ENCODE measurements around the gene PTPRCAP. TPM values are rescaled to one million over a fixed set of nuclear protein-coding genes. Genes with fewer than 3 reads are reported as not detected.
A peak's percentile ranks its signal among the peaks of the same experiment; 100 is the strongest.
"Not testable (repeated sequence)": the region's sequence is repeated elsewhere in the genome, so short reads cannot be mapped to it uniquely, and the experiment has no call there.

The PTPRCAP gene
- total RNA-seq, 1 donor = 0.45 TPM

DNA sequence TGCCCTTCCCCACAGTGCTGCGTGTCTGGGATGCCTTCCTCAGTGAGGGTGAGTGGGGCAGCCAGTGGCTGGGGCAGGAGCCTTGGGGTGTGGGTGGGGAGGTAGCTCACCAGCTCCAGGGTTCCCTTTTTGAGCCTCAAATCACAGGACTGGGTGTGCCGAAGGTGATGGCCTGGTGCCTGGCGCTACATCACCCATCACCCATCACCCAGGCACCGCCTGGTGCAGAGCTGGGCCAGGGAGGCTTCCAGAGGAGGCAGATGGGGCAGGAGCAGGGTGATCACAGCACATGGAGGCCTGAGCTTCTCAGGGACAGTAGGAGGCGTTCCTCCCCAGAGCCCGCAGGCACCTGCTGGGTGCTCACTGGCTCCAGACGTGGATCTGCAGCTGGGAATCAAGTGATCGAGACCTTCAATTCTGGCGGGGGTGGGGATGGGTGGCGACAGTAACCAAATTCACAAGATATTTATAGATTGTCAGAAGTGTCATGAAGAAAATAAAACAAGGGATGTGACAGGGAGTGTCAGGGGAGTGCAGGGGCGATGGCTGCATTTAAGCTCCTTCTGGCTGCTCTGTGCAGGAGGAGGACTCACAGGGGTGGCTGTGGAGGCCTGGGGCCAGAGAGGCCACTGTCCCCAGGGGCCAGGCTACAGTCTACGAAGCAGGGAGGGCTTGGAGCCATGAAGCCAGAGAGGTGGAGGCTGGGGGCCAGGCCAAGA lies 30.4 kb downstream of the PTPRCAP start:
- TF ChIP-seq, protein P1, sequence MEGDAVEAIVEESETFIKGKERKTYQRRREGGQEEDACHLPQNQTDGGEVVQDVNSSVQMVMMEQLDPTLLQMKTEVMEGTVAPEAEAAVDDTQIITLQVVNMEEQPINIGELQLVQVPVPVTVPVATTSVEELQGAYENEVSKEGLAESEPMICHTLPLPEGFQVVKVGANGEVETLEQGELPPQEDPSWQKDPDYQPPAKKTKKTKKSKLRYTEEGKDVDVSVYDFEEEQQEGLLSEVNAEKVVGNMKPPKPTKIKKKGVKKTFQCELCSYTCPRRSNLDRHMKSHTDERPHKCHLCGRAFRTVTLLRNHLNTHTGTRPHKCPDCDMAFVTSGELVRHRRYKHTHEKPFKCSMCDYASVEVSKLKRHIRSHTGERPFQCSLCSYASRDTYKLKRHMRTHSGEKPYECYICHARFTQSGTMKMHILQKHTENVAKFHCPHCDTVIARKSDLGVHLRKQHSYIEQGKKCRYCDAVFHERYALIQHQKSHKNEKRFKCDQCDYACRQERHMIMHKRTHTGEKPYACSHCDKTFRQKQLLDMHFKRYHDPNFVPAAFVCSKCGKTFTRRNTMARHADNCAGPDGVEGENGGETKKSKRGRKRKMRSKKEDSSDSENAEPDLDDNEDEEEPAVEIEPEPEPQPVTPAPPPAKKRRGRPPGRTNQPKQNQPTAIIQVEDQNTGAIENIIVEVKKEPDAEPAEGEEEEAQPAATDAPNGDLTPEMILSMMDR (IDR thresholded peaks at IDR 0.05; ENCODE audit: insufficient read depth, low read length) = no peak
- H3K4me3 ChIP-seq (ENCODE audit: low read depth, low read length) = no peak overlapping the region
- DNase-seq (ENCODE audit: low read depth) = no peak

DNA sequence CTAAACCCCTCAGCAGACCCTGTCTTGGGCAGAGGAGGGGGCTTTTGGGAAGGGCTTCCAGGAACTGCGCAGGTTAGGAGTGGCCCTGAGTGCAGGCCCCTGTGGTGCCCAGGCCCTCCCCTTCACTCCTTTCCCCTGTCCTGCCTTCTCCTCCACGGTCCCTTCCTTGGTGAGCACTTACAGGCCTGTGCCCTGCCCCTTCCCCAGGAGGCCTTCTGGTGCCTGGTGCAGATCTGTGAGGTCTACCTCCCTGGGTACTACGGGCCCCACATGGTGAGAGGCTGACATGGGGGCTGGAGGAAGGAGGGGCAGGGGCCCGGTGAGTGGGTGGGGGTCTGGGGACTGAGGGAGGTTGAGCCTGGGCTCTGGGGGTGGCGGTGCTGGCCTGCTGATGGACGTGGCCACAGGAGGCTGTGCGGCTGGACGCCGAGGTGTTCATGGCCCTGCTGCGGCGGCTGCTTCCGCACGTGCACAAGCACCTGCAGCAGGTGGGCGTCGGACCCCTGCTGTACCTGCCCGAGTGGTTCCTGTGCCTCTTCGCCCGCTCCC lies 31.0 kb downstream of the PTPRCAP start:
- no peak overlapping the region for H3K4me3 ChIP-seq (ENCODE audit: low read depth, low read length)
- DNase-seq (ENCODE audit: low read depth) = no peak
- TF ChIP-seq, protein P1 (IDR thresholded peaks at IDR 0.05; ENCODE audit: insufficient read depth, low read length) = no peak

DNA sequence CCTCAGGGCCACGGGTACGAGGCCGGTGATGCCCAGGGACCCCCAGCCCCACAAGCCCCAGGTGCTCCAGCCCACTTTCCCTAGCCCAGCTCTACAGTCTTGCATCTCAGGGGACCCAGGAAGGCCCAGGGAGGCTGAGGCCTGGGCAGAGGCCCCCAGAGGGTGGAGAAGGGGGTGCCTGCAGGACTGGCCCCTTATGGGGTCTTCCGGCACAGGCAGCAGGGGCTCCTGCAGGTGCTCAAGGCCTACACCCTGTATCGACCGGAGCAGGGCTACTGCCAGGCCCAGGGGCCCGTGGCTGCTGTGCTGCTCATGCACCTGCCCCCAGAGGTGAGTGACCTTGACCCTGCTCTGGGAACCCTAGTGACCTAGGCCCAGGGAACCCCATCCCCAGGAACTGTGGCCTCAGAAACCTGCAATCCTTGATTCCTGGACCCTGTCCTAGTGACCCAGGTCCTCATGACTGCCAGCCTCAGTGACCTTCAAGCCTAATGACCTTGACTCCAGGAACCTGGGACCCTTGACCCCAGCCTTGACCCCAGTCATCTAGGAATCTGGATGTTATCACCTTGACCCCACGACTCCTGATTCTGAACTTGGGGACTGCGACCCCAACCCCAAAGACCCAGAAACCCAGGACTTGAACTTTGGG lies 31.7 kb downstream of the PTPRCAP start:
- DNase-seq (ENCODE audit: low read depth) = no peak
- H3K4me3 ChIP-seq (ENCODE audit: low read depth, low read length) = no peak overlapping the region
- TF ChIP-seq, protein P1 (IDR thresholded peaks at IDR 0.05; ENCODE audit: insufficient read depth, low read length) = no peak

DNA sequence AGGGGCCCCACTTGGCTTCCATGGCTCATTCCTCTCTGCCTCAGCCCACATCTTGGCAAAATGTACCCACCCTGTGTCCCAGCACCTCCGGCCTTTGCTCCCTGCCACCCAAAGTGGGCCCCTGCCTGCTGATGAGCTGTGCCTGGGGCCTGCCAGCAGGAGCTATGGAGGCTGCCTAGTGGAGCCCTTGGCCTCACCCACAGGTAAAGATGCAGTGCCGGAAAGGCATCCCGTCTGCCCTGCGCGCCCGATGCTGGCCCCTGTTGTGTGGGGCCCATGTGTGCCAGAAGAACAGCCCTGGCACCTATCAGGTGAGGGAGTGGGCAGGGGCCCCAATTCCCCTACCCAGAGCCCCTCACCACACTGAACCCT lies 32.3 kb downstream of the PTPRCAP start:
- DNase-seq (ENCODE audit: low read depth) = no peak
- no peak overlapping the region for H3K4me3 ChIP-seq (ENCODE audit: low read depth, low read length)
- TF ChIP-seq, protein P1 (IDR thresholded peaks at IDR 0.05; ENCODE audit: insufficient read depth, low read length) = no peak

DNA sequence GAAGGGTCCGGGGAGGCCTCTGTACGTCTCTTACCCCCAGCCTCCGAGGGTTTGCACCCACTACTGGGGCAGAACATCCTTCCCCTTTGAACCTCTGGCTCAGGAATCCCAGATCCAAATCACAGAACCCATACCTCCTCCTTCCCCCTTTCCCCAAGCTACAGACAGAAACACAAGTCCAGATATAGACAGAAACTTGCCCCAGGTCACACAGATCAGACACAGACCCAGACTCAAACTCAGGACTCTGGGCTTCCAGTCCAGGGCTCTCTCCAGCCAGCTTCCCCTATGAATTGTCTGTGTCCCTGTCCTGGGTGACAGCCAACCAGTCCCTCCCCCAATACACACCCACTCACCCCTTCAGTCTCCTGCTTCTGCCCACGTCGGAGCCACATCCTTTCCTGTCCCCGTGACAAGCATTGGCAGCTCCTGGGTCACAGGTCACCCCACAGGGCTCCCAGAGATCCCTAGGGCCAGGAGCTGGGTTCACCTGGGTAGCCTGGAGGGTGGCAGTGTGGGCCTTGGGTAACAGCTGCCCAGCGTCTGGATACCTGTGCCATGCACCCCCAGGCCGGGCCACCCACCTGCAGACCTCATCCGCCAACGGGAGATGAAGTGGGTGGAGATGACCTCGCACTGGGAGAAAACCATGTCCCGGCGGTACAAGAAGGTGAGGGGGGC lies 32.8 kb downstream of the PTPRCAP start:
- DNase-seq (ENCODE audit: low read depth) = no peak

DNA sequence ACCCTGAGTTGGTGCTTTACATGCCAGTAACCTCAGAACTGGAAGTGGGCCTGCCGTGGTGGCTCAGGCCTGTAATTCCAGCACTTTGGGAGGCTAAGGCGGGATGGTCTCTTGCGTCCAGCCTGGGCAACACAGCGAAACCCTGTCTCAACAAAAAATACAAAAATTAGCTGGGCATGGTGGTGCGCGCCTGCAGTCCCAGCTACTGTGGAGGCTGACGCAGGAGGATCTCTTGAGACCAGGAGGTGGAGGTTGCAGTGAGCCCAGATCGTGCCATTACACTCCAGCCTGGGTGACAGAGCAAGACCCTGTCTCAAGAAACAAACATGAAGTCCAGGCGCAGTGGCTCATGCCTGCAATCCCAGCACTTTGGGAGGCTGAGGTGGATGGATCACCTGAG lies 34.4 kb downstream of the PTPRCAP start:
- H3K4me3 ChIP-seq (ENCODE audit: low read depth, low read length) = not testable (repeated sequence)

More for the DNA sequence above, 32.8 kb downstream of the PTPRCAP start:
- TF ChIP-seq, protein P1 (IDR thresholded peaks at IDR 0.05; ENCODE audit: insufficient read depth, low read length) = no peak
- no peak overlapping the region for H3K4me3 ChIP-seq (ENCODE audit: low read depth, low read length)

DNA sequence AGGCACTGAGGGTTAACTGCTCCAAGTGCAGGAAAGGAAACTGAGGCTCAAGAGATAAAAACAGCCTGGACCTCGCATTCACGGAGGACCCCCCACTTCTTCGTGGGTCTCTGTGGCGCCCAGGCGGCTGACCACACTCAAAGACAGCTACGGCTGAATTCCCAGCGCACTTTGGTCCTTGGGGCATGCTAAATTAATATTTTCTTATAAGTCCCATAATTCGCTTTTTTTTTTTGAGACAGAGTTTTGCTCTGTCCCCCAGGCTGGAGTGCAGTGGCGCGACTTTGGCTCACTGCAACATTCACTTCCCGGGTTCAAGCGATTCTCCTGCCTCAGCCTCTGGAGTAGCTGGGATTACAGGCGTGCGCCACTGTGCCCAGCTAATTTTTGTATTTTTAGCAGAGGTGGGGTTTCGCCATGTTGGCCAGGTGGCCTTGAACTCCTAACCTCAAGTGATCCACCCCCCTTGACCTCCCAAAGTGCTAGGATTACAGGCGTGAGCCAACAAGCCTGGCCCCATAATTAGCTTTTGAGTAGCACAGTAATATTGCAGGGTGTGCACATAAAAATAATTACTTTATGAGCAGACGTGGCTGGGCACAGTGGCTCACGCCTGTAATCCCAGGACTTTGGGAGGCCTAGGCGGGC lies 35.2 kb downstream of the PTPRCAP start:
- not testable (repeated sequence) for DNase-seq (ENCODE audit: low read depth)
- peak overlapping the region; percentile 56 for H3K4me3 ChIP-seq (ENCODE audit: low read depth, low read length)

More for the DNA sequence above, 34.4 kb downstream of the PTPRCAP start:
- DNase-seq (ENCODE audit: low read depth) = not testable (repeated sequence)

Measured in fibroblast of the aortic adventitia (primary cell).